HG03025 (cell line): ENCODE measurements around the gene UBAC2.

Experiments
- ATAC-seq: cut with Tn5 transposase; IDR thresholded peaks from one replicate; pipeline ENCODE4 v1.9.1; 2021; ENCODE audit warnings: mild to moderate bottlenecking, moderate library complexity; ENCODE audit not compliant: unreplicated experiment, low FRiP score

Gene UBAC2

DNA sequence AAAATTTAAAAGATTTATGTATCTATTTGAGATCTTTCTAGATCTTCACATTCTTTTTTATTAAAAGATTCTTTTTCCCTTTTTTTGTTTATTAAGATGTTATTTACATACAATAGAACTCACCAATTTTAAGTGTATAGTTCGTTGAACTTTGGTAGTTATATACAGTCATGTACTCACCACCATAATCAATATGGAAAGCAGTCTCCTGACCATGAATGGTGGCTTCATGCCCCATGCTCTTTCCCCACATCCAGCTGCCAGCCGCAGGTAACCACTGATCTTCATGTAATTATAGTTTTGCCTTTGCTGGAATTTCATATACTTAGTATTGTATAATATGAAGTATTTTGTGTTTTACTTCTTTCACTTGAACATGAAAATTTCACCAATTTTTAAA lies 127.1 kb downstream of the UBAC2 start:
- ATAC-seq: no peak

DNA sequence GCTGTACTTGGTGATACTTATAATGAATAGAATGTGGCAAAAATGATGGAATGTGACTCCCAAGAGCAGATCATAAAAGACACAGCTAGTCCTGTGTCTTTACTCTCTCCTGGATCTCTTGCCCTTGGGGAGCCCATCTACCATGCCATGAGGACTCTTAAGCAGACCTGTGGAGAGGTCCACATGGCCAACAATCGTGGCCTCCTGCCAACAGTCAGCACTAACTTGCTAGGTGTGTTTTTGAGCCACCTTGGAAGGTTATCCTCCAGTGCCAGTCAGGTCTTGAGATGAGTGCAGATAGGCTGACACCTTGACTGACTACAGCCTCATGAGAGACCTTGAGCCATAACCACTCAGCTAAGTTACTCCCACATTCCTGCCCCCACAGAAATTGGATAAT lies 128.8 kb downstream of the UBAC2 start:
- no peak for ATAC-seq

DNA sequence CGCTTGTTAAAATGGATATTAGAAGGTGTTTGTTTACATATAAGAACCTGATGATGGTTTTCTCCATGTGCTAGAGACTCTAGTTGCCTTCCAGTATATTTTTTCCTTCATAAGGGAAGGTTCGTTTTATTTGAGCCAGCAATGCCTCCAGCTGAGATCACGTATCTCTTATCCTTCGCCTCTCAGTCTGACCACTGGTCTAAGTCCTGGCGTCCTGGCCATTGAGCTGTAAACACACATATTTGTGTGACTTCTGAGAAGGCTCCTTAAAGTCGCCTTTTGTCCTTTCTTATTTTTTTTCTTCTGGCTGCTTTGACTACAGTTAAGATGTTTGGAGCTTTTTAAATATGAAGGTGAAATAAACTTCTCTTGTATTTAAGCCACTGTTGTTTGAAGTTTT lies 130.3 kb downstream of the UBAC2 start:
- ATAC-seq: no peak

DNA sequence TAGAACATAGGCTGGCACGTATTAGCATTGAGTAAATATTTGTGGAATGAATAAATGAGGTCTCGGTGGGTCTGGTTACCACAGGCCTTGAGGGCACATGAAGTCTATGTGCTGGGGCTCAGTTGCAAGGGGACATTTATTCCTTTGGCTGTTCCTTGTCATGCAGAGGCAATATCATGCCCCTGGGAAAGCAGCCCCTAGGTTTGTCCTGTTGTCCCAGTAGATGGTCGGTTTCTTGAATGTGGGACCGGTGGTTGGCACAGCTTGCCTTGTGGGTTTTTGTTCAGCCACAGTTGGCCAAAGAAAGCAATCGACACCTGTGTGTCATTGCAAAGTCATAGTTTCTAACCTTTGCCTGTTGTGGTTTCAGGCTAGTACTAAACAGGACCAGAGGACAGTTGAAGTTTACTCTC lies 131.2 kb downstream of the UBAC2 start:
- ATAC-seq: peak; percentile 86

DNA sequence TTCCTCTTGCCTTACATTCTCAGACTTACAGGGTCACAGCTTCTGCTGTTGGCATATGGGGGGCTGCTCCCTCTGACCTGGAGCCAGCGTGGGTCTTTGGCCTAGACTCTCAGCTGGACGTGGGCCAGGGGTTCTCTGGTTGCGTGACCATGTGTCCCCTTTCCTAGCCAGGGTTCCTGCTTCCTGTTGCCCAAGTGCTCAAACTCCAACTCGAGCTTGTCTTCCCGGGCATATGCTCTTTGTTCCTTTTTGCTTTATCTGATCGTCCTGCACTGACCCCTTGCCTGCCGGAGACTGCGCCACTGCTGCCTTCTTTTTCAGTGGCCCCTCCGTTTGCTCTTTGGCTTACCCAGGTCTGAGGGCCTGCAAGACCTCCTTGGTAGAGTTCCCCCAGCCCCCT lies 131.8 kb downstream of the UBAC2 start:
- ATAC-seq: no peak

DNA sequence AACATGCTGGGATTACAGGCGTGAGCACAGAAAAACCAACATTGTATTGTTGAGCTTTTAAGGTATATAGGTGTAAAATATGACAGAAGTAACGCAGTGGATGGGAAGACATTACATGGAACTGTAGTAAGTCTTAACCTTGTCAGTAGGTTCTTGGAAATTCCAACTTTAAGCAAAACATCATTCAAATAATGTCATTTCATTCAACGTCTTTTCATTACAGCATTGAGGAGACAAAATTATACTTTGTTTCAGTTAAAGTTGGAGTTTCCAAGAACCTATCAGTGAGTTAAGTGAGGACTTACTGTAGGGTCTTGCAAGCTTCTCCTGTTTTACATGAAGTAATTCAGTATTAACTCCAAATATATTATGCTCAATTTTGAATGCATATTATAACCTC lies 133.6 kb downstream of the UBAC2 start:
- ATAC-seq: no peak

DNA sequence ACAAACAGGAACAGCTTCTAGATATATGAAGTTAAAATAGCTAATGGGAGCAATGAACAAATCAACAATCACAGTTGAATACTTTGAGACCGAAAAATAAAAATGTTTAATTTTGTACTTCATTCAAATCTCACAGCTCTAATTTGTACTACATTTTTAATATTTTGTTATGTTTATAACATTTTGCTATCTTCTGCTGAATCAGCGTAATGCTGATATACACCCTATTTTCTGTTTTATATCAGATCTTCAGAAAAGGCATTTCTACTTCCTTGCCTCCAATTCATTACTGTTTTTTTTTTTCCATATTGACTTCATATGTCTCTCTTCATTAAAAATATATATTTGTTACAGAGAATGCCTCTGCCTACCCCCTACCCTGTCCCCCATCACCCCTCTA lies 134.4 kb downstream of the UBAC2 start:
- no peak for ATAC-seq

DNA sequence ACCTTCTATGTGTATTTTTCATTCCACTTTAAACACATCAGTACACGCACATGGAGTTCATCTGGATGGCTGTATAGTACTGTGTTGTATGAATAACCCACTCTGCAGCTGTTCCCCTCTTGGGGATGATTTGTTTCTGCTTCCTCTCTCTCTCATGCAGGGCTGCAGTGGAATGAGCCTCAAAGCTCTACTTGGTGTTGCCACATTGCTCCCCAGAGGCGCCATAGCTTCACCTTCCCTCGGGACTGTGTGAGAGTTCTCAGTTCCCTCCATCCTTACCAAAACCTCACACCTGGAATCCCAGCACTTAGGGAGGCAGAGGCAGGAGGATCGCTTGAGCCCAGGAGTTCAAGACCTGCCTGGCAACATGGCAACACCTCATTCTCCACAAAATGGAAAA lies 134.9 kb downstream of the UBAC2 start:
- no peak for ATAC-seq

DNA sequence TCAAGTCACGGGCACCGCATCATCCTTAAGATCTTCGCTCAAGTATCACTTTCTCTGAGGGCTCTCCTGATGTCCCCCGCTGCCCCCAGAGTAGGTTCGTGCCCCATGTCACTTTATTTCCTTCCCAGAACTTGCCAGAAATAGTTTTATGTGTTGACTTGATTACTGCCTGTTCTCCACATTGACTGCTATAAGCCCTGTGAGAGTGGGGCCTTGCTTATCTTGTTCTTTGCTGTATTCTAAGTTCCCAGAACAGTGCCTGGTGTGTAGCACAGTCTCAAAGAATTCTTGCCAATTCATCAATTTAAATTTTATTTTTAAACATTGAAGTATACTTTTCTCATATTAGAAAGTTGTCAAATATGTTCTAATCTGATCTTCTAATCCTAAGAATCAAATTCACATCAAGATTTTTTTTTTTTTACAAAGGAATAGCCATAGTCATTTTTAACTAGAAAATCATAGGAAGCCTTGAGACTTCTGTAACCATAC lies 138.6 kb downstream of the UBAC2 start:
- no peak for ATAC-seq

DNA sequence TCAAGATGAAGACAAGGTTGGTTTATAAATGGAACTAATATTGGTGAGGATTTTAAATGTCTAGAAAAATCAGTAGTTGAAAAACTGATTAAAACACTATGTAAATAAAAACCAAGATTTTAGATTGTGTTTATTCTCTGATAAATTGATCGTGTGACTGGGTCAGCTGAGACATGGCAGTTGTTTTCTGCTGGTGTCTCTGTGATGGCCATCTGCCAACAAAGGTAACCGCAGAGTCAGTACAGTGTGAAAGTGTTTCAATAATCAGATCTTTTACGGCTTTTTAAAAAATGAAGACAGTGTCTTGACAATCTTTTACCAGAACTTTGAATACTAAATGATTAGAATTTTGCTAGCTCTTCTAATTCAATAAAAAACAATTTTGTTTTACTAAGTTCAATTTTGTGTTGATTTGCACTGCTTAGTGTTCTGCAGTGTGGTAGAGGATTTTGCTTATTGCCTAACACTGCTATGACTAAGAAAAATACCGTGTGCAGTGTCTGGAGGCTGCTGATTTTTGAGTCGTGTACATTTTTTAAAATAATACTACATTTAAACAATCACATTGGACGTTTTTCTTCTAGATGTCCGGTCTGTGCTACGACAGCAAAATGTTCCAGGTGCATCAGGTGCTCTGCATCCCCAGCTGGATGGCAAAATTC lies 139.2 kb downstream of the UBAC2 start:
- ATAC-seq: no peak

DNA sequence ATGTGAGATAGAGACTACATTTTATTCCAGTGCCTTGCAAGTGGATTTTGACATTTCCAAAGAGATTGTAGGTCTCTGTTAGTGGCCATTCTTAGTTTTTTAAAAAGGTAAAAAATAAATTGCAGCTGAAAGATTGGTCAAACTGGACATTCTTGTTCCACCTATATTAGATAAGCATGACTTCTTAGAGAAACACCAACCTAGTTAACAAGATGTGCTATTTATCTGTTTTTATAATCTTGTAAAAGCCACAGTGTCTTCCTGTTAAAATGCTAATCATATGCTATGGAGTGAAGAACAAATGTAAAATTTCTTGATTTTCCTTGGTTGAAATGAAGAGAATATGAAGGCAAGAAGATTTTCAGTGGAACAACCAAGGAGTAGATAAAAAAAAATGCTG lies 140.0 kb downstream of the UBAC2 start:
- no peak for ATAC-seq

DNA sequence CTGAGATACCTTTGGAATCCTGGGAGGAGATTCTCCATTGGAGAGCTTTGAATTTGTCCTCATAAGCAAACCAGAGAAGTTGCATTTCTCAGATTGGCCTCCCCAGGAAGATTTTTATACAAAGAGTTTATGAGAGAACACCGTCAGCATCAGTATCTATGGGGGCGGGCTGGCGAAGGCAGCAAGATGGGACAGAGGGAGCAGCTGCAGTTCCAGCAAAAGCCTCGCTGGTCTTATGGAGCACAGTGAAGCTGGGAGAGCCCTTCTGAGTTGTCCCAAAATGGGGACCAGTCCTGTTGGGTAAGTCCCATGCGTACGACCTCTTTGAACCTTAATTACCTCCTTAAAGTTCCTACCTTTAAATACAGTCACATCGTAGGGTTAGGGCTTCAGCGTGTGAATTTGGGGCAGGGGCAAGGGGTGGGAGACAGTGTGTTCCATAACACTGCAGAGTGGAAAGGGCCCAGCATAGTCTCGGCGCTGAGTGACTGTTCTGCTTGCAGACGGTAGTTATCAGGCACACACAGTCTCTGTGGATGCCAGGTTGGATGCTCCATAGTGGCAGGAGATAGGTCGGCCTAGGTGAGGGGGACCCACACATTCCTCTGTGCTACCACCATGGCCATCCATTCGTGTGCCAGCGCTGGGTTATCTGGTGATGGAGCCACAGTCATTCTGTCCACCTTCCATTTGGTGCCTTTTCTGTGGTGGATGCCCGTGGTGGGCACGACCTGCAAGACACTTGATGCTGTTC lies 141.5 kb downstream of the UBAC2 start:
- ATAC-seq: no peak

DNA sequence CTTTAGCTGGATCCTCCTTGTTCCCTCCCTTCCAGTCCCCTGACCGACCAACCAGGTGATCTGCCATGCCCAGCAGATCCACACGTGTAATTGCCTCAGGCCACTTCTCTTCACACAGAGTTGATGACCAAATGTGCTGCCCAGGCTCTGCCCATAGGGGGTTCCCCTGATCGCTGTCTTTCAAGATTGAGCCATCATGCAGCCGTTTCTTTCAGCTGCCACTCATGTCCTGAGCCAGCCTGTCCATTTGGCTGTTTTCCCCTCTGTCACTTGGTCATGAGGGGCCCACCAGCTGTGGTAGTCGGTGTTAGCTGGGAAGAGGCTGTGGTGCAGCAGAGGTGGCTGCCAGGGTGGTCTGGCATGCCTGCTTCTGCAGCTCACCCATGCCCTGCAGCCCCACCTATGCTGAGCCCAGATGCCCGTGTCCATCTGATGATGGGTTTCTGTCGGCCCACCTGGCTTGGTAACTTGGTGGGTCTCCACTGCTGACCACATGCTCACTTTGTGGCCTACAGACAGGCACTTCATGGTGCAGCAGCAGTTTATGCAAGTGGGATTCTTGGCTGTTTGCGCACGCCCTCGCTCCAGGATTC lies 142.2 kb downstream of the UBAC2 start:
- no peak for ATAC-seq

DNA sequence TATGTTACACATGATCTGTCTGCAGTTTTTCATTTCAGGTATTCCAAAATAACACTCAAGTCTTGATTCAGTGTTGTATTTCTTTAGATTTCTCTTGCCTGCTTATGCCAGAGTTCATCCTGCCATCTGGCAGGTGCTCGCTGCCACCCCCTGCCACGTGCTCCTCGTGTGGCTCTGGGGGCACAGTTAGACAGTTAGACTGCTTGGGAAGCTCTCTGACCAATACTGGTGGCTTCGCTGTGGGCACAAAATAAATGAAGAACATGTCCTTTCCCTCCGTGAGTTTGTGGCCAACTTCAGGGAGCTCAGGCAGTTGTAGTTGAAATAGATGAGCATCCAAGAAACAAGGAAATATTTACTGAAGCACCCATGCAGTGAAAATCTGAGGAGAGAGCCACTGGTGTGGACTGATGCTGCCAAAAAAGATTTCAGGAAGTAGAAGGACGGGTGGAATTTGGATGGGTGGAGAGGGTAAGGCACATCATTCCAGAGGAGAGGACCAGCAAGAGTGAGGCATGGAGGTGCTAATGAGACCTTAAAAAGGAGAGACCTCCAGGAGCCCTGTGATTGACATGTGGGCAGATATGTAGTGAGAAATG lies 144.1 kb downstream of the UBAC2 start:
- ATAC-seq: no peak

DNA sequence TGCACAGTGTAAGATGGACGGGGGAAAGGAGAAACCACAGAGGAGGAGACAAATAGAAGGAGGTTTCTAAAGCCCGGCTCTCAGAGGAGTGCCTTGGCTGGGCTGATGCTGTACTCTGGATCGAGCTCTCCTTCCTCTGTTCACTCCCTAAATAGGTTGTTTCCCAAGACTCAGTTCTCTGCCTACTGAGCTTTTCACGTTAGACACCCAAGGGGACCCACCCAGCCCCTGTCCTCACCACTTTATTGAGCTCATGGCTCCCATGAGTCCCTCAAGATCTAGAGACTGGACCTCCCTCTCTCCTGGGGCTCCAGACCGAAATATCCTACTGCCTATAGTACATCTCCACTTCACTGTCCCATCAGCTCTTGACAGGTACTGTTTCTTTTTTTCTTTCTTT lies 144.7 kb downstream of the UBAC2 start:
- no peak for ATAC-seq

DNA sequence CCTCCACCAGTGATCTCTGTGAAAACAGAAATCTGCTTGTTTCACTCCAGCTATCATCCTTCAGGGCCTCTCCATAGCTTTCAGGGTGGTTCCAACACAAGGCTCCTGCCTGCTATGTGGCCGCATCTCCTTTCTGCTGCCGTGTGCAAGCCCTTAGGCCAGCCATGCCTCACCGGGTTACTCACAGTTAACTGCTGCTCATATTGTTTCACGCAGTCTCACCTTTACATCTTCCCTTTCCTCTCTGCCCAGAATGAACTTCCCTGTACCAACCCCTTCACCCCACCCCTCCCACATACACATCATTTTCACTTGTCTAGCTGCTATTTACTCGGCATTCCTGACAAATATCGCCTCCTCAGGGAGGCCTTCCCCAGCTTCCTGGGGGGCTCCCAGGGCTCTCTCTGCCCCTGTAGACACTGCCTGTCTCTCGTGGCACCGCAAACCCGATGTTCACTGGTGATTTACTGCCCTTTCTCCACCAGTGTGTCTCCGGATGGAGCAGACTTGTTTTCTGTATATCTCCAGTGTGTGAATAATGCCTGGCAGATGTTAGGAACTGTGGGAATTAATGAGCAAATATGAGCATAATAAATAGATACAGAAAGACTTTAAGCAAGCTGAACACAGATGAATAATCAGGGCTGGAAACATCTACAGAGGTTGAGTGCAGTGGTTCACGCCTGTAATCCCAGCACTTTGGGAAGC lies 145.8 kb downstream of the UBAC2 start:
- no peak for ATAC-seq

DNA sequence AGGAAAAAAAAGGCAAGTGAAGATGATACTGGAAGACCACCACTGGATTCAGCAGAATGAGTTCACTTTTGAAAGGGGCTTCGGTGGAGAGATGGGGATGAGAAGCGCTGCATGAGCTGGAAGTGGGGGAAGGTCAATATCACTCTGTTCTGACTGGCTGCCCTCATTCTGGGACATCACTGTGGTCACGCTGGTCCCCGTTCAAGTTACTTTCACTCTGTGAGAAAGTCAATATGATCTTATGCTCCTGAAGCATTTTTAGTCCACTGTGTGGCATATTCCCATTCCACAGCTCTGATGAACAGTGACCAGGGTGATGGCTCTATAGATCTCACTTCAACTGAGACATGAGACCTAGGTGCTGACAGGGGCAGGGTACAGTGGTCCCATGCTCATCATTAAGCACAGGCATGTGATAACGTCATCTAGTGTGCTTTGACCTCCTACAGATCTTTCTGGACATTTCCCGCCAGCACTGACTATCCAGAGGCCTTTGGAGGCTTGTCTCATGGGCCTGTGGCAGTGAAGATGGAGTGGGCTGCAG lies 146.8 kb downstream of the UBAC2 start:
- no peak for ATAC-seq

DNA sequence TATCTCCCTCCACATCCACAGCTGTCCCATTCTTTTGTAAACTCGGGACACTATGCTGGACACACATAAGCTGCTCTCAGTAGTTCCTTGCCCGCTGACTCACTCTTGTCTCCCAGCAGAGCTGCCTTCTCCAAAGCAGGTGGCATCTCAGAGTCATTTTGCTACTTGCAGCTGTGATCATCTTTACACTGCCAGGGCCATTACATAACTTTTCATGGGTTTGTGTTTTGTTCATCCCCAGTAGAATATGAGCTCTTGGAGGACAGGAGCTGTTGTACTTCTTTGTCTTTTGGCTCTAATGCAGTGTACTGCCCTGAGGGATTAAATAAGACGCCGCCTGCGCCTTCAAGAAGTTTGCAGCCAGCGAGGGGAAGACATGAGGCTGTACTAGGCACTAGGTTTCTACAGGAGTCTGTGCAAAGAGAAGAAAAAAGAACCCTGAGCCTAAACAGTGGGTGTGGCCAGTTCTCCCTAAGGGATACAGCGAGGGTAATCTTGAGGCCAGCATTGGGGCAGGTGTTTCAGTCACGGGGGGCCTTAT lies 147.3 kb downstream of the UBAC2 start:
- ATAC-seq: peak; percentile 45

DNA sequence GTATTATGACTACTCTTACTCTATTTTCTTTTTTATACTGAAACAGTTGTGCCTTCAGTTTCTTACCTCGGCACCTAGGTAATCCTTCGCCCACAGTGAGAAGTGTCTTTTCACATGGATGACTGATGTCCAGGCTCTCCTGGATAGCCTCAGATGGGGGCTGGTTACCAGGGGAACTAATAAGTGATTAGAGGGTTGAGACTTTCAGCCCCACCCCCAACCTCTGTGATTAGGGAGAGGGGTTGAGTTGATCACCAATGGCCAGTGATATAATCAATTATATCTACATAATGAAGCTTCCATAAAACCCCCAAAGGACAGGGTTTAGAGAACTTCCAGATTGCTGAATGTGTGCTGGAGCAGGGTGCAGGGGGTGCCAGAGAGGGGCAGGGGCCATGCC lies 149.5 kb downstream of the UBAC2 start:
- ATAC-seq: no peak

DNA sequence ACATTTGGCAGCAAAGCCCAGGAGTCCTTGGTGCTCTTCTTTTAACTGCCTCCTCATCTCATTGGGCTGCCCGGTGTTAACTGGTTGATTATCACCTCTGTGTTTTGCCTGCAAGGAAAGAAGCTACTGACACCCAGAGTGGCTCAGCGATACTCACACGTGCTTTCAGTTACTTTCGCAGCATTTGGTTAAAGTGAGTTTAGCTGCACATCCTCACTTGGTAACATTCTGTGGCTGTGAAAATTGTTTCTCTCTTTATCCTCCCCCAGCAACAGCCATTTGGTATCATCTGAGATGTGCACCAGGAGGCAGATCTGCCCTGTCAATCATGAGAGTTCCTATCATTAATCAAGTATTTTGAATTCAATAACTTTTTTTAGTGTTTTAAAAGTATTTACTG lies 151.1 kb downstream of the UBAC2 start:
- ATAC-seq: no peak
